H9 (cell line): ENCODE data around the gene ZMAT5. TPM values are rescaled to one million over a fixed set of nuclear protein-coding genes. Genes with fewer than 3 reads are reported as not detected.
A peak's percentile ranks its signal among the peaks of the same experiment; 100 is the strongest.

Experiments
- DNase-seq: peaks from one replicate; pipeline ENCODE4 v3.0.0-alpha.2; 2017
- H2AFZ ChIP-seq: one replicate; pipeline ENCODE4 v1.6.1; 2013; ENCODE audit warnings: mild to moderate bottlenecking, low read length, control low read depth, moderate library complexity
- H2AK5ac ChIP-seq: 2 replicates; pipeline ENCODE4 v1.6.1; 2013; ENCODE audit warnings: low read length, control low read depth, mixed read lengths; ENCODE audit not compliant: insufficient read length
- H2BK120ac ChIP-seq: one replicate; pipeline ENCODE4 v1.6.1; 2013; ENCODE audit warnings: low read depth, mild to moderate bottlenecking, low read length, control low read depth, inconsistent platforms; ENCODE audit not compliant: poor library complexity, severe bottlenecking
- H2BK12ac ChIP-seq: 2 replicates; pipeline ENCODE4 v1.6.1; 2013; ENCODE audit warnings: low read length, control low read depth, mixed read lengths, low read depth; ENCODE audit not compliant: insufficient read length
- H2BK15ac ChIP-seq: 2 replicates; pipeline ENCODE4 v1.6.1; 2013; ENCODE audit warnings: low read depth, low read length, control low read depth
- H2BK20ac ChIP-seq: one replicate; pipeline ENCODE4 v1.6.1; 2013; ENCODE audit warnings: low read depth, mild to moderate bottlenecking, low read length, control low read depth, inconsistent platforms; ENCODE audit not compliant: poor library complexity, severe bottlenecking
- H2BK5ac ChIP-seq: 2 replicates; pipeline ENCODE4 v1.6.1; 2013; ENCODE audit warnings: low read length, control low read depth, mixed read lengths; ENCODE audit not compliant: insufficient read length
- H3K14ac ChIP-seq: 2 replicates; pipeline ENCODE4 v1.6.1; 2013; ENCODE audit warnings: low read length, control low read depth; ENCODE audit not compliant: insufficient read depth
- H3K18ac ChIP-seq: 2 replicates; pipeline ENCODE4 v1.6.1; 2013; ENCODE audit warnings: low read depth, mild to moderate bottlenecking, mixed read lengths, low read length, control low read depth; ENCODE audit not compliant: insufficient read length
- H3K23ac ChIP-seq: 2 replicates; pipeline ENCODE4 v1.6.1; 2013; ENCODE audit warnings: low read length, control low read depth, mixed read lengths, low read depth; ENCODE audit not compliant: insufficient read length
- H3K23me2 ChIP-seq: 2 replicates; pipeline ENCODE4 v1.6.1; 2013; ENCODE audit warnings: low read depth, mild to moderate bottlenecking, mixed read lengths, low read length, control low read depth; ENCODE audit not compliant: insufficient read length, poor library complexity, severe bottlenecking
- H3K27ac ChIP-seq: 2 replicates; pipeline ENCODE4 v1.5.1; 2013; ENCODE audit warnings: low read length, control low read depth, mixed read lengths, low read depth; ENCODE audit not compliant: insufficient read length
- H3K27me3 ChIP-seq: 2 replicates; pipeline ENCODE4 v1.6.1; 2013; ENCODE audit warnings: low read length, control low read depth, inconsistent platforms; ENCODE audit not compliant: insufficient read depth
- H3K4ac ChIP-seq: 2 replicates; pipeline ENCODE4 v1.6.1; 2013; ENCODE audit warnings: low read depth, mild to moderate bottlenecking, control low read depth, inconsistent platforms, low read length, moderate library complexity
- H3K4me1 ChIP-seq: 2 replicates; pipeline ENCODE4 v1.6.1; 2013; ENCODE audit warnings: low read length, control low read depth, inconsistent platforms; ENCODE audit not compliant: insufficient read depth
- H3K4me2 ChIP-seq: 2 replicates; pipeline ENCODE4 v1.6.1; 2013; ENCODE audit warnings: low read length, control low read depth, mixed read lengths; ENCODE audit not compliant: insufficient read length, insufficient read depth
- H3K56ac ChIP-seq: 2 replicates; pipeline ENCODE4 v1.6.1; 2013; ENCODE audit warnings: low read depth, mild to moderate bottlenecking, mixed read lengths, low read length, control low read depth; ENCODE audit not compliant: insufficient read length
- H3K79me1 ChIP-seq: 2 replicates; pipeline ENCODE4 v1.6.1; 2013; ENCODE audit warnings: low read depth, mild to moderate bottlenecking, moderate library complexity, low read length, control low read depth, inconsistent platforms; ENCODE audit not compliant: insufficient read depth, poor library complexity, severe bottlenecking
- H3K79me2 ChIP-seq: 2 replicates; pipeline ENCODE4 v1.6.1; 2013; ENCODE audit warnings: low read length, control low read depth, inconsistent platforms; ENCODE audit not compliant: insufficient read depth
- H3K9ac ChIP-seq: 2 replicates; pipeline ENCODE4 v1.6.1; 2013; ENCODE audit warnings: low read length, control low read depth, mixed read lengths; ENCODE audit not compliant: insufficient read length; ENCODE audit errors: extremely low read depth
- H3K9me3 ChIP-seq: one replicate; pipeline ENCODE4 v1.6.1; 2013; ENCODE audit warnings: low read depth, low read length, inconsistent platforms; ENCODE audit not compliant: control insufficient read depth
- H3T11ph ChIP-seq: one replicate; pipeline ENCODE4 v1.6.1; 2013; ENCODE audit warnings: mild to moderate bottlenecking, low read length, control low read depth, inconsistent platforms
- H4K20me1 ChIP-seq: one replicate; pipeline ENCODE4 v1.6.1; 2013; ENCODE audit not compliant: control insufficient read depth, insufficient read length, insufficient read depth
- H4K5ac ChIP-seq: 2 replicates; pipeline ENCODE4 v1.6.1; 2013; ENCODE audit warnings: low read depth, mild to moderate bottlenecking, mixed read lengths, low read length, control low read depth; ENCODE audit not compliant: insufficient read length
- H4K8ac ChIP-seq: replicated peaks from 2 replicates; pipeline ENCODE4 v1.6.1; 2013; ENCODE audit warnings: low read length, control low read depth, mixed read lengths, low read depth; ENCODE audit not compliant: insufficient read length
- H4K91ac ChIP-seq: 2 replicates; pipeline ENCODE4 v1.6.1; 2013; ENCODE audit warnings: low read depth, mild to moderate bottlenecking, moderate library complexity, mixed read lengths, low read length, control low read depth; ENCODE audit not compliant: insufficient read length
- H3K27ac Mint-ChIP-seq, 3 experiments: 2 replicates in 2 of 3; 3 replicates in 1 of 3; pipeline ENCODE4 v1.8.0; 2020 to 2021; ENCODE audit warnings: mixed read lengths in 3 of 3, mild to moderate bottlenecking in 1 of 3, moderate library complexity in 1 of 3
- H3K27me3 Mint-ChIP-seq: 2 replicates; pipeline ENCODE4 v1.8.0; 2021; ENCODE audit warnings: low read depth, mild to moderate bottlenecking, moderate library complexity, mixed read lengths
- H3K36me3 Mint-ChIP-seq, 3 experiments: 2 replicates in 2 of 3; 3 replicates in 1 of 3; pipeline ENCODE4 v1.8.0; 2020 to 2021; ENCODE audit warnings: low read depth in 3 of 3, mixed read lengths in 3 of 3; ENCODE audit not compliant: insufficient read depth in 1 of 3
- H3K4me1 Mint-ChIP-seq, 2 experiments: 2 replicates each; pipeline ENCODE4 v1.8.0; 2020; ENCODE audit warnings: mixed read lengths in 2 of 2
- H3K4me3 Mint-ChIP-seq, 2 experiments: 2 replicates in 1 of 2; 3 replicates in 1 of 2; pipeline ENCODE4 v1.8.0; 2020 to 2021; ENCODE audit warnings: mild to moderate bottlenecking in 2 of 2, mixed read lengths in 2 of 2, moderate library complexity in 1 of 2
- H3K9me3 Mint-ChIP-seq, 2 experiments: 2 replicates in 1 of 2; 3 replicates in 1 of 2; pipeline ENCODE4 v1.8.0; 2020; ENCODE audit warnings: mild to moderate bottlenecking in 2 of 2, mixed read lengths in 2 of 2, moderate library complexity in 1 of 2
- CTCF ChIP-seq: fragments of 200-600 bp; sonication (generic); conservative IDR thresholded peaks from 3 replicates; pipeline ENCODE4 v1.8.0; 2021; ENCODE audit warnings: antibody characterized with exemption, mild to moderate bottlenecking
- WGBS: extraction: QIAGEN DNeasy Blood & Tissue Kit; methylation state at CpG from one replicate; pipeline ENCODE4 v1.1.7; 2013; ENCODE audit warnings: missing lambda C conversion rate, low lambda C conversion rate, mixed read lengths; ENCODE audit not compliant: insufficient read length; ENCODE audit errors: extremely low coverage; 5-methylcytosine and 5-hydroxymethylcytosine counted together
- total RNA-seq: library from RNA; stranded (reverse); gene quantifications from 2 replicates; pipeline ENCODE4 v1.2.1, GENCODE V29; 2021

Gene ZMAT5
- total RNA-seq, 1 experiment from 2014 or later, result 13.9 TPM

GRCh38 chr22:29780748-29781676, 14.2 kb upstream of the ZMAT5 start:
- Histone ChIP-seq H3T11ph (no peak overlapping the region), H3K4me1 (no peaks in the 10 kb centered on the region), H3K18ac (no peak overlapping the region), H2BK5ac (no peak overlapping the region), H3K56ac (no peak overlapping the region), H3K9me3 (no peaks in the 10 kb centered on the region), H3K23me2 (no peaks in the 10 kb centered on the region), H4K5ac (no peak overlapping the region), H2AK5ac (no peak overlapping the region), H2BK120ac (no peak overlapping the region), H2BK15ac (no peak overlapping the region), H2BK20ac (no peak overlapping the region), H3K79me2 (no peaks in the 10 kb centered on the region), H3K27ac (no peak overlapping the region), H2AFZ (no peak overlapping the region), H2BK12ac (no peak overlapping the region), H4K8ac (no peak overlapping the region), H3K14ac (peak overlapping the region; percentile 34; the same call in 1 of the 2 replicates), H3K9ac (no peak overlapping the region), H3K27me3 (no peaks in the 10 kb centered on the region), H4K91ac (no peak overlapping the region), H4K20me1 (no peaks in the 10 kb centered on the region), H3K79me1 (no peaks in the 10 kb centered on the region), H3K4me2 (no peak overlapping the region), H3K23ac (no peak overlapping the region), H3K4ac (no peak overlapping the region)
- no CpG with 5 or more reads among the region's 8 CpGs for WGBS
- no peaks in the 10 kb centered on the region for H3K36me3 Mint-ChIP-seq
- peaks cover 2% of the 10 kb centered on the region for H3K27me3 Mint-ChIP-seq
- DNase-seq, result no peak
- H3K4me3 Mint-ChIP-seq, result no peak overlapping the region
- no peak overlapping the region; a peak in 1 of 7 replicates for H3K27ac Mint-ChIP-seq
- TF ChIP-seq CTCF, result no peak
- H3K9me3 Mint-ChIP-seq, result no peaks in the 10 kb centered on the region
- H3K4me1 Mint-ChIP-seq, result peaks cover 11 to 25% of the 10 kb centered on the region in 2 experiments
